Measurements from ENCODE around the gene SHROOM2. TPM values are rescaled to one million over a fixed set of nuclear protein-coding genes. Genes with fewer than 3 reads are reported as not detected.

Gene SHROOM2
- total RNA-seq, 1 experiment from 2014 or later, result 14.2 TPM

DNA sequence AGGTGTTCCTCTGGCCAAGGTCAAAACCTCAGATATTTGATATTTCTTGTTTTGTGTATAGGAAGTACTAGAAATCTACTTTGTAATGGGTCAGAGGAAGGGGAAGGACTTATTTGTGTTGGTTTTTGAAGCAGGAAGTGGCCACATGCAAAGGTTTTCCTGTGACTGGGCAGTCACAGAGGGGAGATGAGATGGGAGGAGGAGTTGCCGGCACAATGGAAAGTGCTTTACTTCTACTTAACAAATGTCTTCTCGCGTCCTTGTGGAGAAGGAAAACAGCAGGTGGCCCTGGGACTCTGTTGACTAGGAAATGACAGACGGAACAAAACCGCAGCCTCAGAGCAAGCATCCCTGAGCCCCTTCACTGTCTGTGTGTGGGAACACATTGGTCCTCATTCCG, 46.6 kb downstream of the SHROOM2 start:
- intact Hi-C loops (cut with micrococcal nuclease; ENCODE audit: unreplicated experiment), result no loop called here
- Mint-ChIP-seq H3K9me3 (ENCODE audit: unreplicated experiment) (no peaks in the 10 kb centered on the region), H3K36me3 (ENCODE audit: insufficient read depth, unreplicated experiment) (peaks cover 9% of the 10 kb centered on the region), H3K4me3 (ENCODE audit: unreplicated experiment) (no peak overlapping the region), H3K27me3 (ENCODE audit: insufficient read depth, unreplicated experiment) (no peaks in the 10 kb centered on the region), H3K4me1 (ENCODE audit: low read depth, unreplicated experiment) (no peaks in the 10 kb centered on the region), H3K27ac (ENCODE audit: unreplicated experiment) (no peak overlapping the region)
- ChIA-PET CTCF (no interaction called here), POLR2A (no interaction called here)
- Histone ChIP-seq H3K4me1 (no peaks in the 10 kb centered on the region), H3K4me3 (ENCODE audit: low read depth, low read length) (no peak overlapping the region), H3K9me3 (no peaks in the 10 kb centered on the region), H3K27me3 (replicated peaks; ENCODE audit: control insufficient read depth, insufficient read depth, low read length) (no peaks in the 10 kb centered on the region), H3K36me3 (ENCODE audit: control insufficient read depth, insufficient read depth, low read length) (no peaks in the 10 kb centered on the region)
- TF ChIP-seq, protein P1, sequence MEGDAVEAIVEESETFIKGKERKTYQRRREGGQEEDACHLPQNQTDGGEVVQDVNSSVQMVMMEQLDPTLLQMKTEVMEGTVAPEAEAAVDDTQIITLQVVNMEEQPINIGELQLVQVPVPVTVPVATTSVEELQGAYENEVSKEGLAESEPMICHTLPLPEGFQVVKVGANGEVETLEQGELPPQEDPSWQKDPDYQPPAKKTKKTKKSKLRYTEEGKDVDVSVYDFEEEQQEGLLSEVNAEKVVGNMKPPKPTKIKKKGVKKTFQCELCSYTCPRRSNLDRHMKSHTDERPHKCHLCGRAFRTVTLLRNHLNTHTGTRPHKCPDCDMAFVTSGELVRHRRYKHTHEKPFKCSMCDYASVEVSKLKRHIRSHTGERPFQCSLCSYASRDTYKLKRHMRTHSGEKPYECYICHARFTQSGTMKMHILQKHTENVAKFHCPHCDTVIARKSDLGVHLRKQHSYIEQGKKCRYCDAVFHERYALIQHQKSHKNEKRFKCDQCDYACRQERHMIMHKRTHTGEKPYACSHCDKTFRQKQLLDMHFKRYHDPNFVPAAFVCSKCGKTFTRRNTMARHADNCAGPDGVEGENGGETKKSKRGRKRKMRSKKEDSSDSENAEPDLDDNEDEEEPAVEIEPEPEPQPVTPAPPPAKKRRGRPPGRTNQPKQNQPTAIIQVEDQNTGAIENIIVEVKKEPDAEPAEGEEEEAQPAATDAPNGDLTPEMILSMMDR (IDR thresholded peaks at IDR 0.05; ENCODE audit: insufficient read depth in 1 of 2, low read depth in 1 of 2, low read length in 1 of 2, severe bottlenecking in 1 of 2, unreplicated experiment in 1 of 2), result no peak
- no peak for DNase-seq
- BruUV-seq (replicated peaks), result no TSS peak

- ChIA-PET CTCF (interaction anchor here (0.6 kb wide), 1 partner anchor 15 kb away, joined by 5 read pairs; no protein-coding TSS in a partner anchor), POLR2A (no interaction called here)
- H3K27me3 ChIP-seq (replicated peaks; ENCODE audit: control insufficient read depth, insufficient read depth, low read length), result no peaks in the 10 kb centered on the region
- Mint-ChIP-seq H3K4me1 (ENCODE audit: low read depth, unreplicated experiment) (no peaks in the 10 kb centered on the region), H3K4me3 (ENCODE audit: unreplicated experiment) (no peak overlapping the region), H3K9me3 (ENCODE audit: unreplicated experiment) (no peaks in the 10 kb centered on the region), H3K27me3 (ENCODE audit: insufficient read depth, unreplicated experiment) (no peaks in the 10 kb centered on the region), H3K27ac (ENCODE audit: unreplicated experiment) (no peak overlapping the region), H3K36me3 (ENCODE audit: insufficient read depth, unreplicated experiment) (peaks cover 9% of the 10 kb centered on the region)
- no peaks in the 10 kb centered on the region for H3K36me3 ChIP-seq (ENCODE audit: control insufficient read depth, insufficient read depth, low read length)
- TF ChIP-seq, protein P1 (IDR thresholded peaks at IDR 0.05; ENCODE audit: insufficient read depth in 1 of 2, low read depth in 1 of 2, low read length in 1 of 2, severe bottlenecking in 1 of 2, unreplicated experiment in 1 of 2), result no peak
- intact Hi-C loops (cut with micrococcal nuclease; ENCODE audit: unreplicated experiment), result no loop called here
- no peak for DNase-seq
- no peaks in the 10 kb centered on the region for H3K9me3 ChIP-seq
- BruUV-seq (replicated peaks), result no TSS peak
- H3K4me1 ChIP-seq, result no peaks in the 10 kb centered on the region
- no peak overlapping the region for H3K4me3 ChIP-seq (ENCODE audit: low read depth, low read length)
These were observed 49.5 kb downstream of the SHROOM2 start for GRCh38 chrX:9835585-9836210.

DNA sequence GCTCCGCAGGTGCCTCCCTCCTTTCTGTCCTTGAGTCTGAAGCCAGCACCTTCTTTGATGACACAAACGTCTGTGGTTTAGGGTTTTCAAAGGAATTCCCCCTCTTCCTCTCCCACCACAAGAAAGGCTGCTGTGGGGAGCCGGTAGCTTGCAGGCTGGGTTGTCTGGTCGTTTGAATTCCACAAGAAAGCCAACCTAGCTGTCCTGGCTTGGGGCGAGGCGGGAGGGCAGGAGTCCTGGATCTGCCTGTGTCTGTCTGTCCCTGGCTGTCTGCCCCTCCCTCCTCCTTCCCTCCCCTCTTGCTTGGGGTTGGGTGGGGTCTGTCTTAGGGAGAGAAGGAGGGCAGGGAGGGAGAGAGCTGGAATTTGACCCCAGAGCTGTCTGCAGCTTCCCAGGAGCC, 56.3 kb downstream of the SHROOM2 start:
- ChIA-PET POLR2A (interaction anchor here (1.0 kb wide), 1 partner anchor 56 kb away, joined by 3 read pairs; the partner anchor contains the start of gene SHROOM2), CTCF (no interaction called here)
- peaks cover 12% of the 10 kb centered on the region for H3K36me3 Mint-ChIP-seq (ENCODE audit: insufficient read depth, unreplicated experiment)
- H3K9me3 Mint-ChIP-seq (ENCODE audit: unreplicated experiment), result no peaks in the 10 kb centered on the region
- H3K4me1 Mint-ChIP-seq (ENCODE audit: low read depth, unreplicated experiment), result peaks cover 14% of the 10 kb centered on the region
- no peaks in the 10 kb centered on the region for H3K36me3 ChIP-seq (ENCODE audit: control insufficient read depth, insufficient read depth, low read length)
- TF ChIP-seq, protein P1 (IDR thresholded peaks at IDR 0.05; ENCODE audit: insufficient read depth in 1 of 2, low read depth in 1 of 2, low read length in 1 of 2, severe bottlenecking in 1 of 2, unreplicated experiment in 1 of 2), result no peak
- no peak overlapping the region for H3K4me3 ChIP-seq (ENCODE audit: low read depth, low read length)
- H3K4me1 ChIP-seq, result peaks cover 47% of the 10 kb centered on the region
- peak overlapping the region; percentile 76 for H3K27ac Mint-ChIP-seq (ENCODE audit: unreplicated experiment)
- intact Hi-C loops (cut with micrococcal nuclease; ENCODE audit: unreplicated experiment), result no loop called here
- no peaks in the 10 kb centered on the region for H3K9me3 ChIP-seq
- H3K27me3 ChIP-seq (replicated peaks; ENCODE audit: control insufficient read depth, insufficient read depth, low read length), result no peaks in the 10 kb centered on the region
- no TSS peak for BruUV-seq (replicated peaks)
- DNase-seq, result peak; percentile 55 to 74
- H3K4me3 Mint-ChIP-seq (ENCODE audit: unreplicated experiment), result peak overlapping the region; percentile 32
- H3K27me3 Mint-ChIP-seq (ENCODE audit: insufficient read depth, unreplicated experiment), result no peaks in the 10 kb centered on the region
